B cell (primary cell): ENCODE results near the gene DBNDD2. TPM values are rescaled to one million over a fixed set of nuclear protein-coding genes. Genes with fewer than 3 reads are reported as not detected.
A peak's percentile ranks its signal among the peaks of the same experiment; 100 is the strongest.

Experiments used
- ATAC-seq: fragments of 200-7000 bp; cut with Tn5 transposase; one replicate; pipeline ENCODE4 v1.10.0; 2021; ENCODE audit warnings: low read depth, mild to moderate bottlenecking, moderate number of reproducible peaks, moderate library complexity
- CTCF ChIA-PET: fragments of 350-600 bp; sonication (Branson Sonifier 250); formaldehyde crosslinking; loops from one replicate; lab custom pipeline; 2021; ENCODE audit warnings: antibody characterized with exemption, inconsistent platforms; lab: Charles Lee
- POLR2A ChIA-PET: fragments of 350-600 bp; sonication (Branson Sonifier 250); formaldehyde crosslinking; loops from one replicate; lab custom pipeline; 2021; ENCODE audit warnings: antibody characterized with exemption; lab: Charles Lee
- DNase-seq: peaks from one replicate; pipeline ENCODE4 v3.0.0; 2013
- H2AFZ ChIP-seq: 2 replicates; pipeline ENCODE4 v1.6.1; 2012; ENCODE audit warnings: mild to moderate bottlenecking, low read depth, low read length; ENCODE audit not compliant: insufficient read depth, poor library complexity, severe bottlenecking
- H3K27ac ChIP-seq, 2 donors: 1 replicate in 1 of 2; 2 replicates in 1 of 2; pipeline ENCODE4 v1.5.1; 2012 to 2013; ENCODE audit warnings: low read length in 2 of 2, mild to moderate bottlenecking in 2 of 2, moderate library complexity in 1 of 2
- H3K27me3 ChIP-seq, 4 experiments: fragments of 200-600 bp in 1 of 4; sonication (generic) in 1 of 4; replicated peaks in 1 of 4; 1 replicate in 2 of 4; 2 replicates in 2 of 4; pipeline versions ENCODE4 v1.6.1 to v1.7.0; 2013 to 2016; ENCODE audit warnings: low read length in 3 of 4, mild to moderate bottlenecking in 2 of 4, mixed read lengths in 1 of 4, moderate library complexity in 1 of 4; ENCODE audit not compliant: insufficient read depth in 4 of 4, control insufficient read depth in 3 of 4; ENCODE audit errors: control extremely low read depth in 1 of 4
- H3K36me3 ChIP-seq, 2 experiments: replicated peaks in 1 of 2; 1 replicate in 1 of 2; 2 replicates in 1 of 2; pipeline versions ENCODE4 v1.6.1 to v1.7.1; 2013; ENCODE audit warnings: low read length in 1 of 2; ENCODE audit not compliant: insufficient read depth in 2 of 2, control insufficient read depth in 1 of 2; ENCODE audit errors: control extremely low read depth in 1 of 2, extremely low read depth in 1 of 2
- H3K4me1 ChIP-seq, 2 donors: fragments of 200-600 bp in 1 of 2; sonication (generic) in 1 of 2; 1 replicate in 1 of 2; 2 replicates in 1 of 2; pipeline versions ENCODE4 v1.5.1 to v1.6.1; 2013 to 2017; ENCODE audit warnings: low read length in 2 of 2; ENCODE audit not compliant: control insufficient read depth in 2 of 2, insufficient read depth in 2 of 2
- H3K4me2 ChIP-seq: replicated peaks from 2 replicates; pipeline ENCODE3; 2012; ENCODE audit warnings: mild to moderate bottlenecking, low read depth, low read length; ENCODE audit not compliant: poor library complexity, severe bottlenecking
- H3K4me3 ChIP-seq, 5 experiments: fragments of 200-600 bp in 1 of 5; sonication (generic) in 1 of 5; 1 replicate in 3 of 5; 2 replicates in 2 of 5; pipeline versions ENCODE4 v1.5.1 to v1.7.0; 2011 to 2016; ENCODE audit warnings: low read length in 4 of 5, mild to moderate bottlenecking in 4 of 5, low read depth in 2 of 5, control low read depth in 1 of 5, moderate library complexity in 1 of 5; ENCODE audit not compliant: insufficient read depth in 1 of 5; ENCODE audit errors: control extremely low read depth in 1 of 5, extremely low read depth in 1 of 5
- H3K79me2 ChIP-seq: fragments of 200-600 bp; sonication (generic); one replicate; pipeline ENCODE4 v1.6.0; 2016; ENCODE audit warnings: low read length; ENCODE audit not compliant: control insufficient read depth, insufficient read depth
- H3K9ac ChIP-seq: fragments of 200-600 bp; sonication (generic); 2 replicates; pipeline ENCODE4 v1.6.1; 2017; ENCODE audit warnings: mild to moderate bottlenecking, low read length, moderate library complexity
- H3K9me3 ChIP-seq, 3 donors: one replicate each; pipeline versions ENCODE4 v1.6.1 to v1.7.1; 2013; ENCODE audit warnings: low read length in 2 of 3; ENCODE audit not compliant: control insufficient read depth in 2 of 3, insufficient read depth in 1 of 3; ENCODE audit errors: control extremely low read depth in 1 of 3
- H4K20me1 ChIP-seq: 2 replicates; pipeline ENCODE4 v1.6.0; 2012; ENCODE audit warnings: mild to moderate bottlenecking, low read length; ENCODE audit not compliant: insufficient read depth, control insufficient read depth, poor library complexity, severe bottlenecking
- H3K27ac Mint-ChIP-seq: one replicate; pipeline ENCODE4 v1.8.0; 2021; ENCODE audit warnings: mixed read lengths
- H3K27me3 Mint-ChIP-seq: one replicate; pipeline ENCODE4 v1.8.0; 2021; ENCODE audit warnings: mixed read lengths
- H3K4me1 Mint-ChIP-seq: one replicate; pipeline ENCODE4 v1.8.0; 2021; ENCODE audit warnings: mixed read lengths
- H3K4me3 Mint-ChIP-seq: one replicate; pipeline ENCODE4 v1.8.0; 2021; ENCODE audit warnings: mixed read lengths
- H3K9me3 Mint-ChIP-seq: one replicate; pipeline ENCODE4 v1.8.0; 2022; ENCODE audit warnings: mixed read lengths; ENCODE audit not compliant: insufficient read depth
- EZH2 ChIP-seq: IDR thresholded peaks from 2 replicates; pipeline ENCODE4 v1.6.1; 2012; ENCODE audit warnings: borderline replicate concordance, low read depth, mild to moderate bottlenecking, moderate library complexity, low read length; ENCODE audit not compliant: insufficient read depth, poor library complexity, severe bottlenecking
- WGBS: methylation state at CpG from one replicate; pipeline ENCODE4 v1.1.5; 2013; ENCODE audit warnings: missing lambda C conversion rate; ENCODE audit not compliant: insufficient coverage; 5-methylcytosine and 5-hydroxymethylcytosine counted together
- intact Hi-C: fragments of 100-400 bp; cut with micrococcal nuclease; formaldehyde crosslinking; loops from one replicate; pipeline ENCODE4 v1.10.0; 2022
- polyA plus RNA-seq: library from polyadenylated mRNA; depleted of rRNA; stranded (reverse); fragments of >200 nt; gene quantifications from 2 replicates; pipeline ENCODE4 v1.2.3, GENCODE V29; 2012
- total RNA-seq, 2 donors: library from RNA; stranded (reverse); fragments of 120-200 nt in 1 of 2; gene quantifications; 1 replicate in 1 of 2; 2 replicates in 1 of 2; pipeline versions ENCODE4 v1.2.3 to v1.2.4, GENCODE V29; 2013 to 2022
- TF ChIP-seq, protein P1 (sequence below): fragments of 200-600 bp; IDR thresholded peaks from one replicate; pipeline ENCODE4 v1.8.0; 2022; ENCODE audit warnings: antibody characterized with exemption, mild to moderate bottlenecking

Gene DBNDD2
- total and polyA plus RNA-seq, 2 donors (not counting 1 experiment from before 2014, with no cell fraction given) = 3.1 to 3.6 TPM

DNA sequence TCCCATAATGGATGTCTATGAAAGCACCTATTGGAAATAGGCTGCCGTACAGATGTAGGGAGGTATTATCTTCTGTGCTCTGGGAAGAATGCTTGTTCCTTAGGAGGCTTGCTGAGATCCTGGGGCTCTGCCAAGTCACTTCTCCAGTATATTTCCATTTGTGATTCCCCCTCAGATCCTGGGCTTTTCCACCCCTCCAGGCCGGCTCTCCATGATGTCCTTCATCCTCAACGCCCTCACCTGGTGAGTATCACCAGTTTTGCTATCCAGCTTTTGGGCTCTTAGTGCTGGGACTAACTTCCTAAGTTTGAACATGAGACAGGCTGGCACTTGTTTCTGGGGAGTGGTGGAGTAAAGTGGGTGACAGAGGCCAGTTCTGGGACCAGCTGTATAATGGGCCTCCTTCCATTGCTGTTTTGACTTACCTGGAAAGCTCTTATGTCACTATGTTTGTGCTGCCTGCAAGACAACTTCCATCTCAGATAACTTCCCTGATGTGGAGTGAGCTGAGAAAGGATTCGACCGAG is 42.6 kb upstream of the DBNDD2 start:
- ChIA-PET POLR2A (interaction anchor here (1.6 to 3.3 kb wide), 2 partner anchors 8 to 71 kb away, joined by 6 to 39 read pairs; no protein-coding TSS in a partner anchor), CTCF (interaction anchor here (0.7 to 20.6 kb wide), 9 partner anchors 9 to 1054 kb away, joined by 3 to 814 read pairs (median 12); partner anchors contain the start of genes FITM2 and TP53TG5)
- H3K4me2 ChIP-seq = no peak overlapping the region
- no peaks in the 10 kb centered on the region for H3K27me3 ChIP-seq
- no peaks in the 10 kb centered on the region for H3K27me3 Mint-ChIP-seq
- H3K4me1 ChIP-seq = peaks cover 71 to 74% of the 10 kb centered on the region in 2 donors
- intact Hi-C loops = loop anchor here (5.0 kb wide), 1 partner anchor 427 kb away; the partner anchor contains the start of genes DNTTIP1 and WFDC3
- H3K4me3 ChIP-seq = no peak overlapping the region
- no peaks in the 10 kb centered on the region for H3K9me3 ChIP-seq
- H3K27ac Mint-ChIP-seq = no peak overlapping the region
- H3K79me2 ChIP-seq = peaks cover 41% of the 10 kb centered on the region
- DNase-seq (no peak), ATAC-seq (no peak)
- H3K36me3 ChIP-seq = peaks cover 5 to 32% of the 10 kb centered on the region in 2 experiments
- no peaks in the 10 kb centered on the region for H3K9me3 Mint-ChIP-seq
- no peak overlapping the region for H2AFZ ChIP-seq
- no peak for TF ChIP-seq EZH2
- TF ChIP-seq, protein P1, sequence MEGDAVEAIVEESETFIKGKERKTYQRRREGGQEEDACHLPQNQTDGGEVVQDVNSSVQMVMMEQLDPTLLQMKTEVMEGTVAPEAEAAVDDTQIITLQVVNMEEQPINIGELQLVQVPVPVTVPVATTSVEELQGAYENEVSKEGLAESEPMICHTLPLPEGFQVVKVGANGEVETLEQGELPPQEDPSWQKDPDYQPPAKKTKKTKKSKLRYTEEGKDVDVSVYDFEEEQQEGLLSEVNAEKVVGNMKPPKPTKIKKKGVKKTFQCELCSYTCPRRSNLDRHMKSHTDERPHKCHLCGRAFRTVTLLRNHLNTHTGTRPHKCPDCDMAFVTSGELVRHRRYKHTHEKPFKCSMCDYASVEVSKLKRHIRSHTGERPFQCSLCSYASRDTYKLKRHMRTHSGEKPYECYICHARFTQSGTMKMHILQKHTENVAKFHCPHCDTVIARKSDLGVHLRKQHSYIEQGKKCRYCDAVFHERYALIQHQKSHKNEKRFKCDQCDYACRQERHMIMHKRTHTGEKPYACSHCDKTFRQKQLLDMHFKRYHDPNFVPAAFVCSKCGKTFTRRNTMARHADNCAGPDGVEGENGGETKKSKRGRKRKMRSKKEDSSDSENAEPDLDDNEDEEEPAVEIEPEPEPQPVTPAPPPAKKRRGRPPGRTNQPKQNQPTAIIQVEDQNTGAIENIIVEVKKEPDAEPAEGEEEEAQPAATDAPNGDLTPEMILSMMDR = no peak
- peaks cover 70% of the 10 kb centered on the region for H3K4me1 Mint-ChIP-seq
- 100% methylated on average over 3 of the region's 5 CpGs for WGBS
- H3K9ac ChIP-seq = no peak overlapping the region
- H3K4me3 Mint-ChIP-seq = peak overlapping the region; percentile 44
- H3K27ac ChIP-seq = no peak overlapping the region
- H4K20me1 ChIP-seq = peaks cover 65% of the 10 kb centered on the region

DNA sequence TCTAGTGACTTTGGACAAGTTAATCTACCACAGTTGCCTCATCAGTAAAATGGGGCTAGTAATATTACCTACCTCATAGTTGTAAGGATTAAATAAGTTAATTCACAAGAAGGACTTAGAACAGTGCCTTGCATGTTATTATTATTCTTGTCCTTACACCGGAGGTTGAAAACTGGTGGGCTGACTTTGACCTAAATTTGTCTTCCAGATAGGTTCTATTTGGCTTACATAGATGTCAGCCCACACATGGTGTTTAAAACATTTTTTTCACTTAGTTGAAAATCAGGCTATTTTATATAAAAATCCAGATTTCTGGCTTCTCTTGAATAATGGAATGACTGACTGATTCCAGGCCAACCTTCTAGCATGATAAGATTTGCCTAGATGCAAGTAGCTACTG is 41.9 kb upstream of the DBNDD2 start:
- POLR2A ChIA-PET = interaction anchor here (1.0 to 1.6 kb wide), 2 partner anchors 7 to 53 kb away, joined by 3 to 6 read pairs; no protein-coding TSS in a partner anchor
- CTCF ChIA-PET = interaction anchor here (0.7 to 20.6 kb wide), 12 partner anchors 9 to 1055 kb away, joined by 3 to 814 read pairs (median 4); partner anchors contain the start of gene FITM2

More for the DNA sequence above, 41.9 kb upstream of the DBNDD2 start:
- peaks cover 47% of the 10 kb centered on the region for H3K79me2 ChIP-seq
- no peak overlapping the region for H3K9ac ChIP-seq
- TF ChIP-seq, protein P1 = no peak
- H3K27ac ChIP-seq = no peak overlapping the region
- H3K4me3 Mint-ChIP-seq = no peak overlapping the region
- H3K9me3 ChIP-seq = no peaks in the 10 kb centered on the region
- H3K4me3 ChIP-seq = no peak overlapping the region
- H2AFZ ChIP-seq = no peak overlapping the region
- WGBS = 100% methylated on average over 1 of the region's 1 CpG
- intact Hi-C loops = loop anchor here (5.0 kb wide), 1 partner anchor 426 kb away; the partner anchor contains the start of genes DNTTIP1 and WFDC3
- H3K4me2 ChIP-seq = no peak overlapping the region
- no peak for DNase-seq
- ATAC-seq = no peak
- H3K4me1 Mint-ChIP-seq = peaks cover 77% of the 10 kb centered on the region
- peaks cover 5 to 32% of the 10 kb centered on the region in 2 experiments for H3K36me3 ChIP-seq
- peaks cover 77 to 80% of the 10 kb centered on the region in 2 donors for H3K4me1 ChIP-seq
- no peaks in the 10 kb centered on the region for H3K27me3 Mint-ChIP-seq
- H3K27me3 ChIP-seq = no peaks in the 10 kb centered on the region
- H4K20me1 ChIP-seq = peaks cover 72% of the 10 kb centered on the region
- no peaks in the 10 kb centered on the region for H3K9me3 Mint-ChIP-seq
- H3K27ac Mint-ChIP-seq = no peak overlapping the region
